ENCODE results near the gene COA1.

Gene COA1

DNA sequence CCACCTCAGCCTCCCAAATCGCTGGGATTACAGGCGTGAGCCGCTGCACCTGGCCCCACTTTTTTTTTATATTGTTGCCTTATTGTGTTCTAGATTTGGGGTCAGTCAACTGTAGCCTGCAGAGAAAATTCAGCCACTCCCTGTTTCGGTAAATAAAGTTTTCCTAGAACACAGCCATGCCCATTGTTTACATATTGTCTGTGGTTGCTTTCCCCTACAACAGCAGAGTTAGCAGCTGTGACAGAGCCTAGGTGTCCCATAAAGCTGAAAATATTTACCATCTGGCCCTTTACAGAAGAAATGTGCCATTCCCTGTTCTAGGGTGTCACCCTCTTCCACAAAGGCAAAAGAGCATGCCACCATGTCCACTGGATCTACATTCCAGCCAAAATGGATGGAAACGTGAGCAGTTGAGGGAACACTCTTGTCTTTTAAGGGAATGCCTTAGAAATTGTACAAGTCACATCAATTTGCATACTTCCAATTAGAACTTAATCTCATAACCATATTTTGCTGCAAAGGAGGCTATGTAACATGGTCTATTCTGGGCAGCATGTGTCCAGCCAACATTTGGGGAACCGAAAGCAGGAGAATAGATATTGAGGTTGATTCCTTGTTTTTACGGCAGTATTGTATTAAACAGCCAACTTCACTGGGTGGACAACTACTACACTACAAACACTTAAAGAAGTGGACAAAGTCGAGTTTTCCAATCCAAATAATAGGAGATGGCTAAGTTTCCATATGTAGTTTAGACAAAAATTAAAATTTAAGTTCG is 18.2 kb upstream of the COA1 start:
- Histone ChIP-seq H3K27me3 (ENCODE audit: low read length) (no peaks in the 10 kb centered on the region), H2AFZ (ENCODE audit: low read depth, low read length, severe bottlenecking) (no peak overlapping the region), H3K27ac (ENCODE audit: low read depth, low read length) (no peak overlapping the region), H4K20me1 (ENCODE audit: low read depth, low read length) (no peaks in the 10 kb centered on the region), H3K9me3 (ENCODE audit: insufficient read depth, low read length) (no peaks in the 10 kb centered on the region), H3F3A (ENCODE audit: insufficient read depth) (no peaks in the 10 kb centered on the region), H3K9me2 (replicated peaks; ENCODE audit: insufficient read depth, low read length) (no peaks in the 10 kb centered on the region), H3K4me3 (ENCODE audit: insufficient read depth, low read length, poor library complexity, severe bottlenecking) (no peak overlapping the region), H3K79me2 (ENCODE audit: insufficient read depth, low read length) (no peaks in the 10 kb centered on the region), H3K36me3 (ENCODE audit: low read length) (no peaks in the 10 kb centered on the region), H3K4me2 (ENCODE audit: low read depth, low read length, poor library complexity, severe bottlenecking) (no peak overlapping the region), H3K9ac (ENCODE audit: low read length) (no peak overlapping the region)
- TF ChIP-seq, protein P1, sequence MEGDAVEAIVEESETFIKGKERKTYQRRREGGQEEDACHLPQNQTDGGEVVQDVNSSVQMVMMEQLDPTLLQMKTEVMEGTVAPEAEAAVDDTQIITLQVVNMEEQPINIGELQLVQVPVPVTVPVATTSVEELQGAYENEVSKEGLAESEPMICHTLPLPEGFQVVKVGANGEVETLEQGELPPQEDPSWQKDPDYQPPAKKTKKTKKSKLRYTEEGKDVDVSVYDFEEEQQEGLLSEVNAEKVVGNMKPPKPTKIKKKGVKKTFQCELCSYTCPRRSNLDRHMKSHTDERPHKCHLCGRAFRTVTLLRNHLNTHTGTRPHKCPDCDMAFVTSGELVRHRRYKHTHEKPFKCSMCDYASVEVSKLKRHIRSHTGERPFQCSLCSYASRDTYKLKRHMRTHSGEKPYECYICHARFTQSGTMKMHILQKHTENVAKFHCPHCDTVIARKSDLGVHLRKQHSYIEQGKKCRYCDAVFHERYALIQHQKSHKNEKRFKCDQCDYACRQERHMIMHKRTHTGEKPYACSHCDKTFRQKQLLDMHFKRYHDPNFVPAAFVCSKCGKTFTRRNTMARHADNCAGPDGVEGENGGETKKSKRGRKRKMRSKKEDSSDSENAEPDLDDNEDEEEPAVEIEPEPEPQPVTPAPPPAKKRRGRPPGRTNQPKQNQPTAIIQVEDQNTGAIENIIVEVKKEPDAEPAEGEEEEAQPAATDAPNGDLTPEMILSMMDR (IDR thresholded peaks at IDR 0.05; ENCODE audit: insufficient read depth, low read length, poor library complexity, severe bottlenecking), result no peak
- TF ChIP-seq EZH2phosphoT487 (conservative IDR thresholded peaks at IDR 0.05; ENCODE audit: low read length), result no peak

DNA sequence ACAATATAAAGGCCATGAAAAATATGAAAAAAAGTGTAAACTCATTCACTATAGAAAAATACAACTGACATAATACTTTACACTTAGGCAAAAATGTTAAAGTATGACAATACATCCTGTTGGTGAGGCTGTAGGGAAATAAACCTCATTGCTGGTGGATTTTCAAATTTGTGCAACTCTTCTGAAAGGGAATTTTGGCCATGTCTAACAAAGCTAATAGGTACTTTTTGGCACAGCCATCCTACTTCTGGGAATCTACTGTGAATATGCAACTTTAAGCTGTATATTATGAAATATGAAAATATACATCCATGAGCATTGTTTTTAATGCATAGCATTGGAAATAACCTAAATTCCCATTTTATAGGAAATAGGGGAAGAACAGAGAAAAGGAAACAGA is 13.4 kb upstream of the COA1 start:
- no peak overlapping the region for H2AFZ ChIP-seq (ENCODE audit: low read depth, low read length, severe bottlenecking)
- no peak overlapping the region for H3K4me3 ChIP-seq (ENCODE audit: insufficient read depth, low read length, poor library complexity, severe bottlenecking)
- H3K9me2 ChIP-seq (replicated peaks; ENCODE audit: insufficient read depth, low read length), result no peaks in the 10 kb centered on the region
- no peak overlapping the region for H3K4me2 ChIP-seq (ENCODE audit: low read depth, low read length, poor library complexity, severe bottlenecking)
- TF ChIP-seq, protein P1 (IDR thresholded peaks at IDR 0.05; ENCODE audit: insufficient read depth, low read length, poor library complexity, severe bottlenecking), result no peak
- TF ChIP-seq EZH2phosphoT487 (conservative IDR thresholded peaks at IDR 0.05; ENCODE audit: low read length), result no peak
- H3K27me3 ChIP-seq (ENCODE audit: low read length), result no peaks in the 10 kb centered on the region
- no peaks in the 10 kb centered on the region for H3K79me2 ChIP-seq (ENCODE audit: insufficient read depth, low read length)
- no peaks in the 10 kb centered on the region for H3K36me3 ChIP-seq (ENCODE audit: low read length)
- H3F3A ChIP-seq (ENCODE audit: insufficient read depth), result no peaks in the 10 kb centered on the region
- H3K9ac ChIP-seq (ENCODE audit: low read length), result no peak overlapping the region
- H4K20me1 ChIP-seq (ENCODE audit: low read depth, low read length), result no peaks in the 10 kb centered on the region
- no peaks in the 10 kb centered on the region for H3K9me3 ChIP-seq (ENCODE audit: insufficient read depth, low read length)
- H3K27ac ChIP-seq (ENCODE audit: low read depth, low read length), result no peak overlapping the region

DNA sequence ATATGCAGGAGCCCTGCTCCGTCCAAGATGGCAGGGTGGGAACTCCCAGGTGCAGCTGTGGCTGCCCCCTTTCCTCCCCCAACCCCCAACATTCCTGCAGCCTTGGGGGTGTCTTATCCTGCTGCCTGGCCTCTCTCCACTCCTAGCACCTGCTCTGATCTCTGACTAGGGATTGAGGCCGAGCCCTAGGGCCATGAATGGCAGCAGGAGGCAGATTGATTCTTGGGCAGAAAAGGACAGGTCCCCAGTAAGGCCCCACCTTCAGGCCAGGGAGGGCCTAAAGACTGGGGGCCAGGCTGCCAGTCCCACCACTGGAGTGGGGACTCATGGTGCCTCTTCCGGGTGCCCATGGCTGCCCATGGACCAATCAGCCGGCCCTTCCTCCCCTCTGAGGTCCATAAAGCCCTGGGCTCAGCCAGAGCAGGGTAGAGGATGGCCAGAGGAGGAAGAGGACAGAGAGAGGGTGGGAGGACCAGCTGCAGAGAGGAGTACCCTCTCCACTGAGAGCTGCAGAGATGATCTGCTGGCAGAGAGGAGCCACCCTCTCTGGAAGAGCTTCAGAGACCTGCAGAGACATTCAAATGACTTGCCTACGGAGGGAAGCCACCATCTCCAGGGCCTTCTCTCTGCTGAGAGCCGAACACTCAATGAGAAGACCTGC is 8.3 kb upstream of the COA1 start:
- H2AFZ ChIP-seq (ENCODE audit: low read depth, low read length, severe bottlenecking), result no peak overlapping the region
- no peaks in the 10 kb centered on the region for H3F3A ChIP-seq (ENCODE audit: insufficient read depth)
- no peaks in the 10 kb centered on the region for H3K9me3 ChIP-seq (ENCODE audit: insufficient read depth, low read length)
- no peak overlapping the region for H3K27ac ChIP-seq (ENCODE audit: low read depth, low read length)
- no peak overlapping the region for H3K4me3 ChIP-seq (ENCODE audit: insufficient read depth, low read length, poor library complexity, severe bottlenecking)
- H4K20me1 ChIP-seq (ENCODE audit: low read depth, low read length), result no peaks in the 10 kb centered on the region
- no peaks in the 10 kb centered on the region for H3K9me2 ChIP-seq (replicated peaks; ENCODE audit: insufficient read depth, low read length)
- H3K36me3 ChIP-seq (ENCODE audit: low read length), result no peaks in the 10 kb centered on the region
- H3K9ac ChIP-seq (ENCODE audit: low read length), result no peak overlapping the region
- H3K27me3 ChIP-seq (ENCODE audit: low read length), result no peaks in the 10 kb centered on the region
- H3K4me2 ChIP-seq (ENCODE audit: low read depth, low read length, poor library complexity, severe bottlenecking), result no peak overlapping the region
- TF ChIP-seq, protein P1 (IDR thresholded peaks at IDR 0.05; ENCODE audit: insufficient read depth, low read length, poor library complexity, severe bottlenecking), result no peak
- TF ChIP-seq EZH2phosphoT487 (conservative IDR thresholded peaks at IDR 0.05; ENCODE audit: low read length), result no peak
- no peaks in the 10 kb centered on the region for H3K79me2 ChIP-seq (ENCODE audit: insufficient read depth, low read length)

Measured in SU-DHL-6 (cell line).